Choroid plexus epithelial cell (primary cell): Measurements from ENCODE around the gene USP4.
A peak's percentile ranks its signal among the peaks of the same experiment; 100 is the strongest.
"Not testable (repeated sequence)": the region's sequence is repeated elsewhere in the genome, so short reads cannot be mapped to it uniquely, and the experiment has no call there.

Experiments
- DNase-seq: peaks from one replicate; pipeline ENCODE4 v3.0.0-alpha.2; 2010; ENCODE audit warnings: low read depth
- H3K4me3 ChIP-seq: 2 replicates; pipeline ENCODE4 v1.5.1; 2011; ENCODE audit warnings: low read depth, mild to moderate bottlenecking, control low read depth, low read length, moderate library complexity
- TF ChIP-seq, protein P1 (sequence below): conservative IDR thresholded peaks from 2 replicates; pipeline ENCODE4 v1.5.1; 2011; ENCODE audit warnings: low read depth, mild to moderate bottlenecking, control low read depth, inconsistent platforms, low read length, moderate library complexity

Gene USP4

GRCh38 chr3:49359623-49360022 is 19.8 kb upstream of the USP4 start:
- TF ChIP-seq, protein P1, sequence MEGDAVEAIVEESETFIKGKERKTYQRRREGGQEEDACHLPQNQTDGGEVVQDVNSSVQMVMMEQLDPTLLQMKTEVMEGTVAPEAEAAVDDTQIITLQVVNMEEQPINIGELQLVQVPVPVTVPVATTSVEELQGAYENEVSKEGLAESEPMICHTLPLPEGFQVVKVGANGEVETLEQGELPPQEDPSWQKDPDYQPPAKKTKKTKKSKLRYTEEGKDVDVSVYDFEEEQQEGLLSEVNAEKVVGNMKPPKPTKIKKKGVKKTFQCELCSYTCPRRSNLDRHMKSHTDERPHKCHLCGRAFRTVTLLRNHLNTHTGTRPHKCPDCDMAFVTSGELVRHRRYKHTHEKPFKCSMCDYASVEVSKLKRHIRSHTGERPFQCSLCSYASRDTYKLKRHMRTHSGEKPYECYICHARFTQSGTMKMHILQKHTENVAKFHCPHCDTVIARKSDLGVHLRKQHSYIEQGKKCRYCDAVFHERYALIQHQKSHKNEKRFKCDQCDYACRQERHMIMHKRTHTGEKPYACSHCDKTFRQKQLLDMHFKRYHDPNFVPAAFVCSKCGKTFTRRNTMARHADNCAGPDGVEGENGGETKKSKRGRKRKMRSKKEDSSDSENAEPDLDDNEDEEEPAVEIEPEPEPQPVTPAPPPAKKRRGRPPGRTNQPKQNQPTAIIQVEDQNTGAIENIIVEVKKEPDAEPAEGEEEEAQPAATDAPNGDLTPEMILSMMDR = no peak
- no peak for DNase-seq

GRCh38 chr3:49358884-49359225 is 19.0 kb upstream of the USP4 start:
- TF ChIP-seq, protein P1 = no peak
- H3K4me3 ChIP-seq = peak overlapping the region; percentile 61
- DNase-seq = no peak

More at GRCh38 chr3:49359623-49360022, 19.8 kb upstream of the USP4 start:
- no peak overlapping the region for H3K4me3 ChIP-seq

DNA sequence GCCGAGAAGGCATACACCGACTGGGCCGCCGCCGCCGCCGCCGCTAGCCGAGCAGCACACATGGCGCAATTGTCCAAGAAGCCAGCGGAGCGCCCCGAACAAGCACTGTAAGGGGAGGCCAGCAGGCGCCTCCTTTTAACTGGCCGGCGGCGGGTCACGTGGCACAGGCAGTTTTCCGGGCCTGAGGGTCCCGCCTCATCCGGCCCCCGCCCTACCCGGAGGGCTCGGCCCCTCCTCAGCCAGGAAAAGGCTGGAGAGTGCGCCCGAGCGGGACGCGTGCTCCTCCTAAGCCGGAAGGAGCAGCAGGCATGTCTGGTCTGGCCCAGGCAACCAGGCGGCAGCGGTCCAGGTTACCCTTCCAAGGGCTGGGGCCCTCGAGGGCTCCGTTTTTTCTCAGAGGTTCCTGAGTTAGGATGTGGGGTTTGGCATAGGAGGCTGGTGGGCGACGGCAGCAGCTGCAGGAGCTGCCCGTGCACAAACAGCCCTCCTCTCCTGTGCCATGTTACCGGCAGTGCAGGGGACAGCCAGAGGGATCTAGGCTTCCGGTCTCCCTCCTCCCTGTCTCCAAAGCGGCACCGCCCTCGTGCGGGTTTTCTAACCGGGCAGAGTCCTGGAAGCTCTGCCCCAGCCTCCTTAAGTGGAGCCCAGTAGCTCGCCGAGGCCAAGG is 18.5 kb upstream of the USP4 start, which contains the start of gene GPX1:
Gene GPX1, minus strand, starts transcription at position 137 of the 667 bp plus-strand sequence. Its CDS starts 75 bp downstream, at position 62.
- peak; percentile 97 for DNase-seq
- TF ChIP-seq, protein P1 = peak; percentile 4
- H3K4me3 ChIP-seq = peak within 1 kb of the TSS; percentile 61

GRCh38 chr3:49357443-49358216 is 17.8 kb upstream of the USP4 start:
- DNase-seq = peak; percentile 93
- H3K4me3 ChIP-seq = peak overlapping the region; percentile 61

DNA sequence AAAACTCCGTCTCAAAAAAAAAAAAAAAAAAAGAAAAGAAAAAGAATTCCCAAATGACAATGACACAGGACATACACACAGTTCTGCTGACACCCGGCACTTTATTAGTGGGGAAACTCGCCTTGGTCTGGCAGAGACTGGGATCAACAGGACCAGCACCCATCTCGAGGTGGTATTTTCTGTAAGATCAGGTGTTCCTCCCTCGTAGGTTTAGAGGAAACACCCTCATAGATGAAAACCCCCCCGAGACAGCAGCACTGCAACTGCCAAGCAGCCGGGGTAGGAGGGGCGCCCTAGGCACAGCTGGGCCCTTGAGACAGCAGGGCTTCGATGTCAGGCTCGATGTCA is 17.2 kb upstream of the USP4 start:
- not testable (repeated sequence) for DNase-seq
- peak overlapping the region; percentile 61 for H3K4me3 ChIP-seq

- DNase-seq = no peak
- TF ChIP-seq, protein P1 = no peak
- H3K4me3 ChIP-seq = no peak overlapping the region
Observed at GRCh38 chr3:49352890-49353421, 13.1 kb upstream of the USP4 start.

DNA sequence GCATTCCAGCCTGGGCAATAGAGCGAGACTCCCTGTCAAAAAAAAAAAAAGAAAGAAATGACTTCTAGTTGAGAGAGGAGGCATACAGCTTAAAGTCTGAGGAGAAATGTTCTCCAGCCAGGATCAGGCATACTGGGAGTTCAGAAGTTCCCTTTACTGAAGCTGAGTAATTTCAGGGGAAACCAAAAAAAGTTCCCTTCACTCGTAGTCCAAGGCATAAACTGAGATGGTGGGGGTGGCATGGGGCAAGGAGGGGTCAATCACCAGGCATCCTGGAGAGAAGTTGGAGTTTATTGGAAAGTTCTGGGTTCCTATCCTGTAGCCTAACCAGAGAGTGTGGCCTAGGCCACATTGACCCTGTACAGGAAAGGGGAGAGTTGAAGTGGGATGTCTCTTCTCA is 12.4 kb upstream of the USP4 start:
- TF ChIP-seq, protein P1 = no peak

More for the DNA sequence above, 12.4 kb upstream of the USP4 start:
- no peak for DNase-seq
- H3K4me3 ChIP-seq = no peak overlapping the region
